ENCODE results near the gene C1orf21.

Gene C1orf21

DNA sequence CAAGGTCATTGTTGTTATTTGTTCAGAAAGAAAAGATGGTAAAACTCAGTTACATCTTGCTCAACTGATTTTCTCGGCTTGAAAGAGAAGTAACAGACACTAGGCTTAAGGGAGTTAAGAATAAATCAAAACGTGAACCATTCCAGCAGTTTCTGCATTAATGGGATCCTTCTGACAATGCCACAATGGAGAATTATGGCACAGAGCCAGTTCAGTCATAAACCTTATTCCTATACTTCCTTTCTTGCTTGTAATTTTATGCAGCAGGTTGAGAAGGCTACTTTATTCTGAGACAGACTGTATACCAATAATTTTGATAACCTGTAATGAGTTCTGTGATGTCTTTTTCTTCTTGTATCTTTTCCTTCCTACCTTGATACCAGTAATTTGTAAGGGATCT is 167.0 kb downstream of the C1orf21 start:
- no peaks in the 10 kb centered on the region for H4K20me1 ChIP-seq (ENCODE audit: insufficient read depth, low read length, poor library complexity, severe bottlenecking)
- H3K9me3 ChIP-seq (ENCODE audit: insufficient read depth, low read depth, low read length) = no peaks in the 10 kb centered on the region

DNA sequence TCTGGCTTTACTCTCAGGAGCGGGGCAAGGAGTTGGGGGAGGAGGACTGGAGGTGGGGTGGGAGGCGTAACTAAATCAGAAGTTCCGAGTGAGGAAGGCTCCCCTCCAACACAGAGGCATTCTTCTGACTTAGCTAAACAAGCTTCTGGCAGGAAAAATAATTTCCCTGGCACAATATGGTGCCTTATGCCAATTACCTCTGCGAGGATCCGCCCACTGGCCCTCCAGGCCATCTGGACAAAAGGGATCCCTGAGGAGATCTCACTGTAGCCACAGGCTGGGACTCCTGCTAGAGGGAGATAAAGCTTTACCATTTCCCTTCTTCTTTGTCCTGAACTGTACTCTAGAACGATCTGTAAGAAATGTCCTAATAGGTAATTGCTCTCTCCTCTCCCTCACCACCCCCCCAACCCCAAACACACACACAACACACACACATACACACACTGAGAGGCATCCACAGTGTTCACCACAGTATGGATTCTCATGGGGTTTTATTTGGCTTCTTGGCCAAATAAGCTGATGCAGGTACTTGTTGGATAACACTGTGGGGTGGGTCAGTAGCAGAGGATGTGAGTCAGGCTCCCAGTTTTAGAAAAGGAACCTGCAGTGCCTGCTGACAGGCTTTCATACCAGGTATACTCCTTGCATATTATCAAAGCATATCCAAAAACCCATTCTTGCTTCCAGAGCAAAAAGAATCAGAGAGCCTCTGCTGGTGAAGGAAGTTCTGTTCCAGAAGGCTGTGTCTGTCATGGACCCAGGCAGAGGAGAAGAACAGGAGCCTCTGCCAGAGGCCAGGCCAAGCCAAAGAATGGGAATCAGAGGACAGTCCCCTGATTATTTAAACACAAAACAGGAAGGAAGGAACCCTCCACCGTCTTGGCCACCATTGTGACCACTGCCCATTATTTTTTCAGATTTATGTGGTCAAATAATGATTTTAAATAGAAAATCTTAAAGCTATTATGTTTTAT is 169.1 kb downstream of the C1orf21 start:
- no peaks in the 10 kb centered on the region for H4K20me1 ChIP-seq (ENCODE audit: insufficient read depth, low read length, poor library complexity, severe bottlenecking)
- H2AFZ ChIP-seq (ENCODE audit: low read length) = no peak overlapping the region
- no peak overlapping the region for H3K4me3 ChIP-seq (ENCODE audit: low read length, poor library complexity, severe bottlenecking)
- H3K4me2 ChIP-seq (ENCODE audit: low read depth, low read length, poor library complexity, severe bottlenecking) = no peak overlapping the region
- no peaks in the 10 kb centered on the region for H3K9me3 ChIP-seq (ENCODE audit: insufficient read depth, low read depth, low read length)
- no peaks in the 10 kb centered on the region for H3K79me2 ChIP-seq (ENCODE audit: insufficient read depth, low read length)
- no peaks in the 10 kb centered on the region for H3K36me3 ChIP-seq (ENCODE audit: insufficient read depth, low read length)
- no peak overlapping the region for H3K9ac ChIP-seq (ENCODE audit: low read depth, low read length, poor library complexity, severe bottlenecking)
- no peaks in the 10 kb centered on the region for H3K4me1 ChIP-seq (ENCODE audit: insufficient read depth, low read length, poor library complexity, severe bottlenecking)
- no peaks in the 10 kb centered on the region for H3F3A ChIP-seq (ENCODE audit: low read depth)
- TF ChIP-seq EZH2phosphoT487 (IDR thresholded peaks at IDR 0.05; ENCODE audit: borderline replicate concordance) (no peak), CTCF (conservative IDR thresholded peaks at IDR 0.05; ENCODE audit: low read length) (no peak)
- no peaks in the 10 kb centered on the region for H3K27me3 ChIP-seq (ENCODE audit: insufficient read depth, low read length, poor library complexity, severe bottlenecking)
- H3K9me2 ChIP-seq (replicated peaks; ENCODE audit: low read depth, low read length) = no peaks in the 10 kb centered on the region

More for the DNA sequence above, 167.0 kb downstream of the C1orf21 start:
- Histone ChIP-seq H3K36me3 (ENCODE audit: insufficient read depth, low read length) (no peaks in the 10 kb centered on the region), H3K27me3 (ENCODE audit: insufficient read depth, low read length, poor library complexity, severe bottlenecking) (no peaks in the 10 kb centered on the region), H2AFZ (ENCODE audit: low read length) (no peak overlapping the region), H3K9ac (ENCODE audit: low read depth, low read length, poor library complexity, severe bottlenecking) (no peak overlapping the region), H3K4me3 (ENCODE audit: low read length, poor library complexity, severe bottlenecking) (no peak overlapping the region), H3K4me1 (ENCODE audit: insufficient read depth, low read length, poor library complexity, severe bottlenecking) (no peaks in the 10 kb centered on the region), H3K4me2 (ENCODE audit: low read depth, low read length, poor library complexity, severe bottlenecking) (no peak overlapping the region), H3K79me2 (ENCODE audit: insufficient read depth, low read length) (no peaks in the 10 kb centered on the region), H3K9me2 (replicated peaks; ENCODE audit: low read depth, low read length) (no peaks in the 10 kb centered on the region), H3F3A (ENCODE audit: low read depth) (no peaks in the 10 kb centered on the region)
- no peak for TF ChIP-seq EZH2phosphoT487 (IDR thresholded peaks at IDR 0.05; ENCODE audit: borderline replicate concordance)
- TF ChIP-seq CTCF (conservative IDR thresholded peaks at IDR 0.05; ENCODE audit: low read length) = no peak

- TF ChIP-seq CTCF (conservative IDR thresholded peaks at IDR 0.05; ENCODE audit: low read length) (no peak), EZH2phosphoT487 (IDR thresholded peaks at IDR 0.05; ENCODE audit: borderline replicate concordance) (no peak)
- no peak overlapping the region for H3K4me3 ChIP-seq (ENCODE audit: low read length, poor library complexity, severe bottlenecking)
- no peaks in the 10 kb centered on the region for H3K9me3 ChIP-seq (ENCODE audit: insufficient read depth, low read depth, low read length)
- H3K9ac ChIP-seq (ENCODE audit: low read depth, low read length, poor library complexity, severe bottlenecking) = no peak overlapping the region
- no peaks in the 10 kb centered on the region for H3F3A ChIP-seq (ENCODE audit: low read depth)
- no peaks in the 10 kb centered on the region for H3K79me2 ChIP-seq (ENCODE audit: insufficient read depth, low read length)
- H3K9me2 ChIP-seq (replicated peaks; ENCODE audit: low read depth, low read length) = no peaks in the 10 kb centered on the region
- H3K36me3 ChIP-seq (ENCODE audit: insufficient read depth, low read length) = no peaks in the 10 kb centered on the region
- H4K20me1 ChIP-seq (ENCODE audit: insufficient read depth, low read length, poor library complexity, severe bottlenecking) = no peaks in the 10 kb centered on the region
- H3K4me1 ChIP-seq (ENCODE audit: insufficient read depth, low read length, poor library complexity, severe bottlenecking) = no peaks in the 10 kb centered on the region
- H3K27me3 ChIP-seq (ENCODE audit: insufficient read depth, low read length, poor library complexity, severe bottlenecking) = no peaks in the 10 kb centered on the region
- no peak overlapping the region for H2AFZ ChIP-seq (ENCODE audit: low read length)
- H3K4me2 ChIP-seq (ENCODE audit: low read depth, low read length, poor library complexity, severe bottlenecking) = no peak overlapping the region
These were observed 169.8 kb downstream of the C1orf21 start for GRCh38 chr1:184556665-184557064.
